H7 (cell line): Measurements from ENCODE around the gene DSG2. TPM values are rescaled to one million over a fixed set of nuclear protein-coding genes. Genes with fewer than 3 reads are reported as not detected.
A peak's percentile ranks its signal among the peaks of the same experiment; 100 is the strongest.

ENCODE experiments used
- DNase-seq: peaks from one replicate; pipeline ENCODE4 v3.0.0; 2012
- H3K27me3 ChIP-seq: 2 replicates; pipeline ENCODE4 v1.6.0; 2011; ENCODE audit warnings: mild to moderate bottlenecking, low read length; ENCODE audit not compliant: control insufficient read depth, insufficient read depth
- H3K36me3 ChIP-seq: replicated peaks from 2 replicates; pipeline ENCODE4 v1.5.1; 2011; ENCODE audit warnings: low read length; ENCODE audit not compliant: control insufficient read depth, insufficient read depth
- H3K4me3 ChIP-seq: 2 replicates; pipeline ENCODE4 v1.5.1; 2011; ENCODE audit warnings: low read depth, mild to moderate bottlenecking, control low read depth, low read length, moderate library complexity; ENCODE audit not compliant: insufficient read depth
- total RNA-seq: library from RNA; depleted of rRNA; stranded (reverse); fragments of >200 nt; shearing (Covaris generic); gene quantifications from 2 replicates; pipeline ENCODE4 v1.2.3, GENCODE V29; 2014

Gene DSG2
- total RNA-seq, 1 experiment from 2014 or later: 51.7 TPM

- Histone ChIP-seq H3K27me3 (no peaks in the 10 kb centered on the region), H3K4me3 (no peak overlapping the region), H3K36me3 (no peaks in the 10 kb centered on the region)
- DNase-seq: peak; percentile 39
These were observed 59.5 kb downstream of the DSG2 start for GRCh38 chr18:31557446-31557845.

GRCh38 chr18:31558567-31558966 is 60.6 kb downstream of the DSG2 start:
- Histone ChIP-seq H3K4me3 (no peak overlapping the region), H3K27me3 (no peaks in the 10 kb centered on the region), H3K36me3 (no peaks in the 10 kb centered on the region)
- DNase-seq: no peak

GRCh38 chr18:31562726-31563125 is 64.7 kb downstream of the DSG2 start:
- no peak for DNase-seq
- Histone ChIP-seq H3K27me3 (no peaks in the 10 kb centered on the region), H3K36me3 (no peaks in the 10 kb centered on the region), H3K4me3 (no peak overlapping the region)

- Histone ChIP-seq H3K36me3 (no peaks in the 10 kb centered on the region), H3K4me3 (no peak overlapping the region), H3K27me3 (no peaks in the 10 kb centered on the region)
- no peak for DNase-seq
These were observed 65.8 kb downstream of the DSG2 start for GRCh38 chr18:31563778-31564177.

- Histone ChIP-seq H3K36me3 (no peaks in the 10 kb centered on the region), H3K27me3 (no peaks in the 10 kb centered on the region), H3K4me3 (no peak overlapping the region)
- DNase-seq: no peak
These were observed 67.4 kb downstream of the DSG2 start for GRCh38 chr18:31565345-31565744.

GRCh38 chr18:31565782-31566512 is 68.0 kb downstream of the DSG2 start:
- no peak for DNase-seq
- H3K4me3 ChIP-seq: no peak overlapping the region

GRCh38 chr18:31566576-31567306 is 68.8 kb downstream of the DSG2 start:
- no peak for DNase-seq
- H3K36me3 ChIP-seq: no peaks in the 10 kb centered on the region
- H3K27me3 ChIP-seq: no peaks in the 10 kb centered on the region
- no peak overlapping the region for H3K4me3 ChIP-seq

More at GRCh38 chr18:31565782-31566512, 68.0 kb downstream of the DSG2 start:
- Histone ChIP-seq H3K36me3 (no peaks in the 10 kb centered on the region), H3K27me3 (no peaks in the 10 kb centered on the region)

GRCh38 chr18:31572368-31572767 is 74.4 kb downstream of the DSG2 start:
- Histone ChIP-seq H3K36me3 (no peaks in the 10 kb centered on the region), H3K4me3 (no peak overlapping the region), H3K27me3 (no peaks in the 10 kb centered on the region; the same call in 1 of the 2 replicates)
- no peak for DNase-seq

GRCh38 chr18:31573051-31573450 is 75.1 kb downstream of the DSG2 start:
- Histone ChIP-seq H3K27me3 (no peaks in the 10 kb centered on the region; the same call in 1 of the 2 replicates), H3K4me3 (no peak overlapping the region), H3K36me3 (no peaks in the 10 kb centered on the region)
- no peak for DNase-seq

GRCh38 chr18:31574359-31574758 is 76.4 kb downstream of the DSG2 start:
- Histone ChIP-seq H3K4me3 (no peak overlapping the region), H3K27me3 (no peaks in the 10 kb centered on the region; the same call in 1 of the 2 replicates), H3K36me3 (no peaks in the 10 kb centered on the region)
- DNase-seq: no peak

GRCh38 chr18:31575515-31576257 is 77.7 kb downstream of the DSG2 start:
- Histone ChIP-seq H3K27me3 (no peaks in the 10 kb centered on the region; the same call in 1 of the 2 replicates), H3K36me3 (no peaks in the 10 kb centered on the region), H3K4me3 (no peak overlapping the region)
- DNase-seq: no peak

GRCh38 chr18:31576670-31577069 is 78.7 kb downstream of the DSG2 start:
- DNase-seq: no peak
- Histone ChIP-seq H3K27me3 (no peaks in the 10 kb centered on the region; the same call in 1 of the 2 replicates), H3K4me3 (no peak overlapping the region), H3K36me3 (no peaks in the 10 kb centered on the region)

- H3K4me3 ChIP-seq: no peak overlapping the region
- H3K27me3 ChIP-seq: no peaks in the 10 kb centered on the region; the same call in 1 of the 2 replicates
- no peak for DNase-seq
- H3K36me3 ChIP-seq: no peaks in the 10 kb centered on the region
These were observed 79.2 kb downstream of the DSG2 start for GRCh38 chr18:31577195-31577594.

- no peak overlapping the region for H3K4me3 ChIP-seq
- H3K36me3 ChIP-seq: no peaks in the 10 kb centered on the region
- no peaks in the 10 kb centered on the region for H3K27me3 ChIP-seq
- DNase-seq: no peak
These were observed 80.1 kb downstream of the DSG2 start for GRCh38 chr18:31578126-31578525.
